CD4-positive, alpha-beta T cell (primary cell): ENCODE data around the gene AGBL5. TPM values are rescaled to one million over a fixed set of nuclear protein-coding genes. Genes with fewer than 3 reads are reported as not detected.

Experiments
- total RNA-seq, 174 experiments: library from RNA in 2 of 174; stranded (reverse) in 2 of 174; gene quantifications; one replicate each; pipeline ENCODE4 v1.2.3 and lab custom pipeline; 2021 to 2026

Gene AGBL5
- total RNA-seq, 2 experiments from 2014 or later: 10.8 to 11.6 TPM

Other genes with a start within 250 kb of the AGBL5 start
- gene DPYSL5, start 203.5 kb upstream of the AGBL5 start, total RNA-seq: not detected
- 1 to 10 TPM; 3.4 to 4.5 TPM for gene MAPRE3, start 81.0 kb upstream of the AGBL5 start, total RNA-seq
- 10 to 100 TPM; 22.0 to 24.6 TPM for gene TMEM214, start 18.7 kb upstream of the AGBL5 start, total RNA-seq
- gene OST4, start 20.0 kb downstream of the AGBL5 start, total RNA-seq: 100 to 1,000 TPM; 232 to 254 TPM
- under 1 TPM; 0.14 to 0.25 TPM for gene EMILIN1, start 26.9 kb downstream of the AGBL5 start, total RNA-seq
- 1 to 10 TPM; 4.7 TPM for gene KHK, start 35.1 kb downstream of the AGBL5 start, total RNA-seq
- gene CGREF1, start 67.5 kb downstream of the AGBL5 start, total RNA-seq: not detected
- gene ABHD1, start 72.1 kb downstream of the AGBL5 start, total RNA-seq: 1 to 10 TPM; 1.0 to 1.3 TPM
- 10 to 100 TPM; 12.3 to 12.6 TPM for gene PREB, start 83.0 kb downstream of the AGBL5 start, total RNA-seq
- gene PRR30, start 87.7 kb downstream of the AGBL5 start, total RNA-seq: not detected
- not detected for gene TCF23, start 97.3 kb downstream of the AGBL5 start, total RNA-seq
- gene ATRAID, start 160.4 kb downstream of the AGBL5 start, total RNA-seq: 10 to 100 TPM; 79.1 to 82.5 TPM
- 100 to 1,000 TPM; 196 to 207 TPM for gene SLC5A6, start 160.6 kb downstream of the AGBL5 start, total RNA-seq
- 10 to 100 TPM; 20.0 to 20.3 TPM for gene CAD, start 165.7 kb downstream of the AGBL5 start, total RNA-seq
- gene SLC30A3, start 211.4 kb downstream of the AGBL5 start, total RNA-seq: not detected
- gene DNAJC5G, start 223.8 kb downstream of the AGBL5 start, total RNA-seq: not detected
- not detected for gene TRIM54, start 230.8 kb downstream of the AGBL5 start, total RNA-seq